Pons (tissue), 1 donor: ENCODE data around the gene POLR3H.
"Not testable (repeated sequence)": the region's sequence is repeated elsewhere in the genome, so short reads cannot be mapped to it uniquely, and the experiment has no call there.

Source experiments
- DNase-seq: peaks from one replicate; pipeline ENCODE4 v3.0.0-alpha.2; 2016; ENCODE audit warnings: low spot score

Gene POLR3H

GRCh38 chr22:41543854-41544670 lies at the start of gene POLR3H:
POLR3H (minus strand) TSS chr22:41544470; CDS start chr22:41544101, 369 bp downstream.
- peak; percentile 98 for DNase-seq

- not testable (repeated sequence) for DNase-seq
Observed at GRCh38 chr22:41593336-41593960, 49.2 kb upstream of the POLR3H start.

GRCh38 chr22:41589391-41590241 lies 45.3 kb upstream of the POLR3H start, which contains the start of gene PMM1:
PMM1 (minus strand) TSS chr22:41589840; CDS start chr22:41589805, 35 bp downstream.
- DNase-seq = peak; percentile 100

- DNase-seq = no peak
Observed at GRCh38 chr22:41587347-41587723, 43.1 kb upstream of the POLR3H start.

GRCh38 chr22:41585898-41586297 lies 41.6 kb upstream of the POLR3H start:
- DNase-seq = no peak

- DNase-seq = no peak
Observed at GRCh38 chr22:41584881-41585280, 40.6 kb upstream of the POLR3H start.

- DNase-seq = no peak
Observed at GRCh38 chr22:41582694-41583093, 38.4 kb upstream of the POLR3H start.

GRCh38 chr22:41579997-41580355 lies 35.7 kb upstream of the POLR3H start:
- DNase-seq = no peak

- no peak for DNase-seq
Observed at GRCh38 chr22:41579297-41579996, 35.2 kb upstream of the POLR3H start.

- no peak for DNase-seq
Observed at GRCh38 chr22:41578818-41579217, 34.5 kb upstream of the POLR3H start.

GRCh38 chr22:41578114-41578513 lies 33.8 kb upstream of the POLR3H start:
- no peak for DNase-seq

- no peak for DNase-seq
Observed at GRCh38 chr22:41576877-41577276, 32.6 kb upstream of the POLR3H start.

GRCh38 chr22:41575533-41575932 lies 31.3 kb upstream of the POLR3H start:
- no peak for DNase-seq

- no peak for DNase-seq
Observed at GRCh38 chr22:41574847-41575381, 30.6 kb upstream of the POLR3H start.

GRCh38 chr22:41573677-41574076 lies 29.4 kb upstream of the POLR3H start:
- no peak for DNase-seq

GRCh38 chr22:41572305-41572704 lies 28.0 kb upstream of the POLR3H start:
- not testable (repeated sequence) for DNase-seq

- DNase-seq = no peak
Observed at GRCh38 chr22:41571786-41572185, 27.5 kb upstream of the POLR3H start.

GRCh38 chr22:41570221-41570620 lies 26.0 kb upstream of the POLR3H start:
- no peak for DNase-seq

GRCh38 chr22:41568811-41569210 lies 24.5 kb upstream of the POLR3H start:
- no peak for DNase-seq

- no peak for DNase-seq
Observed at GRCh38 chr22:41567512-41567768, 23.2 kb upstream of the POLR3H start.

GRCh38 chr22:41565403-41566054 lies 21.3 kb upstream of the POLR3H start:
- DNase-seq = no peak
